GM18907 (cell line): ENCODE data around the gene RGS8.

Source experiments
- ATAC-seq: cut with Tn5 transposase; IDR thresholded peaks from one replicate; pipeline ENCODE4 v1.9.1; 2021; ENCODE audit warnings: mild to moderate bottlenecking, moderate library complexity; ENCODE audit not compliant: unreplicated experiment

The RGS8 gene

DNA sequence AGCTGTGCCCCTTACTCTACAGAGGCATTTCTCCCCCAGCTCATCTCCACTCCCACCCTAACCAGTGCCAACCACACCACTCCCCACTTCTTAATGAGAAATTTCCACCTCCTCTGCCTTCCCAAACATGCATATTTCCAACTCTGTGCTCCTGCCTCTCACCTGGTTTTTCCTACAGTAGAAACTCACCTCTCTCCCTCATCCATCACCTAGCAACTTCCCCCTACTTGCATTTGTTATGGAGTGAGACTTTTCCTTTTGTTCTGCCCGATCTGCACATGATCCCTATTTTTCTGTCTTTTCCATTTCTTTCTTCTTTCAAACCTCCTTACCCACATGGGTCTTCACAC lies 11.9 kb downstream of the RGS8 start:
- ATAC-seq: no peak

DNA sequence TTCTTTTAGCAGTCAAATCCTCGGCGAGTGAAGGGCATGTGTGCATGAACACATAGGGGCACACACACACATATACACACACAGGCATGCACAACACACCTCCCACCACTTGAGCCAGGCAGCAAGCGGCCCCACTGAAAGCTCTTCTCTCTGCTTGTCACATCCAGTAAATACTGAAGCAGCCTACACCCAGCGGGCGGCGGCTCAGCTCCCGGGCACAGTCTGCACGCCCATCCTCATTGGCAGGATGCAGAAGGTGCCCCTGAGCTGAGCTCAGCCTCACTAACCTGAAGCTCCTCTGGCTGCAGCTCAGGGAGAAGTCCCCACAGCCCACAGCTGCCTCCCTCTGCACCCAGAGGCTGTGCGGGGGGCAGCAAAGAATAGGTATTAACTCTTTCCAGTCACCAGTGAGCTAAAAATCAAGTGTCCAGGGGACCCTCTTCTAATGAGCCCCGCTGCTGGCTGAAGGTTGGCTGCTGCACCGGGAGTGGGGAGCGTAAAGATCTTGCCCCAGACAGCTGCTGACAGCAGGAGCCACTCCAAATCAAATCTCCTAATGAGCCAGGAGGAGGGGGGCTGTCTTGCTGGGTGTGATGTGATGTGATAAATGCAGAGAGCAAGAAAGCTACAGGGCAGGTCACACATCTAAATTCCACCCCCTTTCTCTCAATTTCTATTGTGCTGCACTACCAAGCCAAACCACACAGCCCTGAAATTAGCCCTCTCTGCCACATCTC lies 12.5 kb downstream of the RGS8 start:
- ATAC-seq: no peak

DNA sequence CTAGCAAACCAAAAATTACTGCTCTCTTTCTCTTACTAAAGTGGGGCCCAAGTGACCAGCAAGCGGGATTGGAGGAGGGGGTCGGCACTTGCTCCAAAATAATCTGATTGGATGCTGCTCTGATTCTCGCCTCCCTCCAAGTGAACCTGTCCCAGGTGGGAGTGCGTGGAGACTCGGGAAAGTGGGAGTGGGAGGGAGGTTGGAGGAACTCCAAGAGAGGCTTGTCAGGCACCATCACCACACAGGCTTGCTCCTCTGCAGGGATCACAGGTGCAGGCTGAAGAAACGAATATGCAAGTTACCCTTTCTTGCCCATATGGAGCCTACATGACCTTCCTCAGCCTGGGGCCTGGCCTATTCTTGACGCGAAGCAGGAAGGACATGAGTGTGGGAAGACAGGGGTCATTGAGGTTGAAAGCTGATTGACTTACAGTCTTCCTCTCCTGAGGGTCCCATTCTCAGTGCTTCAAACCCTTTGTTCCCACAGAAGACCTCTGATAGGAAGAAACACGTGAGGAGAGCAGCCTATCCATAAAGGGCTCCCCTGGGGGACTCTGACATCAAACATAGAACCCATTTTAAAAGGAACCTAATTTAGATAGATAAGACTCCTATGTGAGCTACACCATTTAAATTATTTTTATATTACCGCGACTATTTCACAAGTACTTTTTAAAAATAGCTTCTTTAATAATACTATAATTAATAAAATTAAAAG lies 14.2 kb downstream of the RGS8 start:
- no peak for ATAC-seq

DNA sequence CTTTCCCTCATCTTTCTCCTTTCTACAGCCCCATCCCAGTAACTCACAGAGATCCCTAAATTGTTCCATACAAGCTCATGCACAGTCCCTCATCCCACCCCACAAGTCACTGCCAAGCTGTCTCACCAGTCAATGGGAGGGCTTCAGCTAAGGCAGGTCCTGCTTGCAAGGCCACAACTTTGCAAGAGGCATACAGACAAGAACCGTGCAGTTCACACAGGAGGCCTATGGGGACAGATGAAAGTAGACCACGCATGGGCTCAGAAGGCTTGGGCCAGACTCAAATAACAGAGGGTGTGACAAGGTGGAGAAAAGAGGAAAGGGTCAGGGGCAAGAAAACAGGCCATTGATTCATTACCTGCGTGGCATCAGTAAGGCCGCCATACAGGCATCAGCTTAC lies 15.1 kb downstream of the RGS8 start:
- ATAC-seq: no peak

DNA sequence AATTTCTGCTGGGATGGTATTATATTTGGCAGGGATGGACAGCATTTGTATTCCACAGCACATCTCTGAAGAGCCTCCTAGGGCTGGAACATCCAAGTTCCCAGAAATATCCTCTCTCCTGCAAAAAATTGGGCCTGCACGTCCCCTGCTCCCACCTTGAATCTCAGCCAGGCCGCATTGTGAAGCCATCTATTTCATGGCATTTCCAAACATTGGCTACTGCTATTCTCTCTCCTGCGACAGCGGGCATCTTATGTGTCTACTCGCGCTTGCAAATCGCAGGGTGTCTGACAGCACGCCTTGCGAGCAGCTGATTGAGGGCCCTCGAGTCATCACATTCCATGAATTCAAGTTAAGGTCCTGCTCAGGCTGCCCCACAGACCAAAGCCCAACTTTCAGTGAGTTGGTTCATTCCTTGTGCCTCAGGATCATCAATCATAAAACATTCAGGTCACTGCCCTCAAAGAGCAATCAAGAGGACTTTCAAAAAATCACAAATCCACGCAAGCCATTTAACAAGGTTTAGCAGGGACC lies 15.8 kb downstream of the RGS8 start:
- no peak for ATAC-seq

DNA sequence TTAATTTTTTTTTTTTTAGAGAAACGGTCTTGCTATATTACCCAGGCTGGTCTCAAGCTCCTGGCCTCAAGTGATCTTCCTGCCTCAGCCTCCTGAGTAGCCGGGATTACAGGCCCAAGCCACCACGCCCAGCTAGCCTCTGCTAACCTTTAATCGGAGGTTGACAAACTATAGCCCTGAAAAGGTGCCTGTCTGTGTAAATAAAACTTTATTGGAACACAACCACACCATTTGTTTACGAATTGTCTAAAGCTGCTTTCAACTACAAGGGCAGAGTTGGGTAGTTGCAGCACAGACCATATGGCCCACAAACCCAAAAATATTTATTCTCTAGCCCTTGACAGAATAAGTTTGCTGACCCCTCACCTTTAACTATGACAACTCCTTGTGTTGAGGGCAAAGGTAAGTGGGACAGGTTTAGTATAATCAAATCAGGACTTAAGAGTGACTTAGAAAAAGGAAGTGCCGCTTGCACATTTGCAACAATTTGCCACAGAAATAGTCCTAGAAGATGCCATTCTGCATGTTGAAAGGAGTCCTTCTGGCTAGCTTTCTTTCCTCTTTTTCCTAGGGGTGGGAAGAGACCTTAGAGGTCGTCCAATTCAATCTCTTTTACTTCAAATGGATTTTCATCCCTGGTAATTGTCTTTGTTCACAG lies 16.4 kb downstream of the RGS8 start:
- no peak for ATAC-seq

DNA sequence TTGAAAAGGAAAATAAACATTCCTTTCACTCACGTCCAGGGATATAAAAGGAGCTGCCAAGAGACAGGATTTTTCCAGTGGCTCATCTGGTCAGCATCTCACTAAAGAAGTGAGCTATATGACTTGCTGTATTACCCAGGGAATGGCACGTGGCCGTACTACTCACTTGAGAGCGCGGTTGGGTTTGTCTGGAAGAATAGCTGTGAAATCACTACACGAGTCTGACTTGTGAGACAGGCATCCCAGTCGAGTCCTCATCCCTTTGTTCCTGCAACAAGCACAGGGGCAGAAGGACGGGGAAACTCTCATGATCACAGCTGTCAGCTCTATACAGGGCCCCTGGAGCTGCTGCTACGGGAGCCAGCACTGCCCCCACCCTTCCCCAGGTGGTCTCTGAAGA lies 17.7 kb downstream of the RGS8 start:
- no peak for ATAC-seq

DNA sequence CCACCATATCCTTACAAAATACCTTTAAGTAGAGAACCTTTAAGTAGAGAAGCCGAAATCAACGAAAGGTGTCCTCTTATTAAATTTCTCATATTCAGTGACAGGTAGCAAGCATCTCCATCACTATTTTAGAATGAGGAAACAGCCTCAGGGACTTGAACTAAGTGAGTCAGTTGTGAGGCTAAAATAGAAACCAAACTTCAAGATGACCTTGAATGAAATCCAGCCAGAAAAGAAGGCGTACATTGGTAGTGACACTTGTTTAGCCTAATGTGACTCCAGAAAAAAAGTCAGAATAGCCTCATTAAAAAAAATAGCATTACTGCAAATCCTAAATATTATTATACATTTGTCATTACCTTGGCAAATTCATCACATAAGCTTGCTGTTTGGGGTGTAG lies 20.1 kb downstream of the RGS8 start:
- ATAC-seq: no peak

DNA sequence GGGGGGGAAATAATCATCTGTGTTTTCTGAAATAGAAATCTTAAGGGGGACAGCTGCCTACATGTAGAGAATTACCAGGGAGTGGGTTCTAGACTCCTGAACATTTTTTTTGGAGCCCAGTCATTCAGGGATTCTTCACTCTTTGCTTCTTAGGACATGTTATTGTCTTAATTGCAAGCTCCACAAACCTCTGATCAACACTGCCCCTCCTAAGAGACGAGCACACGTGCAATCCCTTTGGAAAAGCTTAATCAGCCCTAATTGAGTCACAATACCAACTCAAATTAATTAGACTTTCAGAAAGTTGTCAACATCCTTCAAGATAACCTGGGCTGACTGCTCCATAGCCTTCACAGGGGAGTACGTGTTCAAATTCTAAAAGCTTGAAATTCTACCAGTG lies 21.4 kb downstream of the RGS8 start:
- no peak for ATAC-seq

DNA sequence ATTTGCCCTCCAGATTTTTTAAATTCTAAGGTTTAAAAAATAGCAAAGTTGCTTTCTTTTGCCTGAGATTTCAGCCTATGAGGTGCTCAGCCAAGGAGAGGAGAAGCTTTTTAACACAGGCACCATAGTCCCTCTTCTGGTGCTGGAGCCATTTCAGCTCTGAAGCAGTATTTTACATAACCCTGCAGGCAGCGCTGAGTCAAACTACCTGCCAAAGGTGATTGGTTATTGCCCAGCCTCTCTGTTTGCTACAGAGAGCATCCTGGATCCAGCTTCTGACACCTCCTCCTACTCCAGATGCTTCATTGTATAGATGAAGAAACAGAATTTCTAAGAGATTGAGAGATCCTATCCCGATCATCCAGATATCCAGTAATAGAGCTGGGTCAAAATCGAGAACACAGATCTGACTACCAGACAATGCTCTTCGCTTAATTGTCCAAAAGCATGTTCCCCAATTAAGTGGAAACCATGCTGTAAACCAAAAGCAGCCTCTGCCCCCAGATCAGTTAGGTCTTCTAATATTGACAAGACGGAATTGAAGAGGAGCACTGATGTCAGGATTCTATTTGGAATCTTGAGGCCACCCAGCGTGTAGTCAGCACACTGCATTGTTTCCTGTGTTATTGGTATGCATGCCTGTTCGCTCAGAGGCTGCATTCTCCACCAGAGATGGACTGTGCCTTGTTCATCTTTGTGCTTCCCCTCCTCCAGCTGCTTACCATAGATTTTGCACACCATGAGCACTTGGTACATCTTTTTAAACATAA lies 22.1 kb downstream of the RGS8 start:
- no peak for ATAC-seq

DNA sequence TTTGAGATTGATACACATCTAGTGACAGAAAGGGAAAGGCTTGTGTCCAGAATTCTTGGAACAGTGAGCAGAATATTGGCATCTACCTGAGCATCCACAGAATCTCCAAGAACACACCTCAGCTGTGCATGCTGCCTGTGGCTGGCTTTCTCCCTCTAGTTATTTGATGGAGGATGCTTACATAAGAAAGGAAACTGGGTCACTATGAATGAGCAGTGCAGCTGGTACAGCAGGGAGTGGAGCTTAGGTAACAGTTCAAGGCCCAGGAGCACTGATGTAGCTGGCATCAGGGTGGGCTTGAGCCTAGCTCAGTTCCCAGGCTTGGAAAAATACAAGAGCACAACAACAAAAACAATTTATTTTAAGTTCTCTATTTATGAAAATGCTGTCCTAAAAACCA lies 26.3 kb downstream of the RGS8 start:
- ATAC-seq: no peak

DNA sequence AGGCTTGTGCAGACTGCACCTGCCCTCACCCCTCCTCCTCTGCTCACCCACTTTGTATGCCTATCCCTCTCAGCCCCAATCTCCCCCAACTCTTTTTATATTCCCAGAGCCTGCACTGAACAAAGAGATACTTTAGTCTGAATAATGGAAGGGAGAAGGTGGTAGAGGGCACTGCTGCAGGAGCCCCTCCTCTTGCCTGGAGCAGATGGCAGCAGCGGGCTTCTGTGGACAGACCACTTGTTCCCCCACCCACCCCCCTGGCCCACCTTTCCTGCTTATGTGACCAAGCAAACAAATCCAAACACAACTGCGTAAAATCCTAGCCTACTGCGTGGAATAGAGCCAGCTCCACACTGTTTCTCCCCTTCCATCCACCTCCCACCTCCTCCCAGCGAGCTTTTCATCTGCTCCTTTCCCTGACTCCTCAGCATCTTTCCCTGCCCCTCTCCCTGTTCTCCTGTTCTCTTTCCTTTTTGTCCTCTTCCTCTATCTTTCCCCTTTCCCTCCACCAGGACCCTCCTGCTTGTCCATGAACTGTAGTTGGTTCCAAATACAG lies 27.5 kb downstream of the RGS8 start:
- no peak for ATAC-seq

DNA sequence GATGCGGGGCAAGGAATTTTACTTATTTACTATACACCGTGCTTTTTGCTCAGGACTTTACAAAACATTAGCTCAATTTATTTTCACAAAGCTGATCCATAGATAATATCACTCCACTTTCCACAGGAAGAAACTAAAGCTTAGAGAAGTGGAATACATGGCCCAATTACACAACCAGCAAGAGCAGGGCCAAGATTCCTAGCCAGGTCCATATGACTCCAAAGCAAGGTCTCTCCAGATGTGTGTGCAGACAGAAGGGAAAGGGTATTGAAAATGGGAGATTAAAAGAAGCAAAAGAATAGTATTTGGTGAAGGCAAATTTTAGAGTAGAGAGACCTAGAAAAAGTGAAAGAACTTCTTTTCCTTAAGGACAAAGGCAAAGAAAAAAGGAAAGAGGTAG lies 30.4 kb downstream of the RGS8 start:
- ATAC-seq: no peak

DNA sequence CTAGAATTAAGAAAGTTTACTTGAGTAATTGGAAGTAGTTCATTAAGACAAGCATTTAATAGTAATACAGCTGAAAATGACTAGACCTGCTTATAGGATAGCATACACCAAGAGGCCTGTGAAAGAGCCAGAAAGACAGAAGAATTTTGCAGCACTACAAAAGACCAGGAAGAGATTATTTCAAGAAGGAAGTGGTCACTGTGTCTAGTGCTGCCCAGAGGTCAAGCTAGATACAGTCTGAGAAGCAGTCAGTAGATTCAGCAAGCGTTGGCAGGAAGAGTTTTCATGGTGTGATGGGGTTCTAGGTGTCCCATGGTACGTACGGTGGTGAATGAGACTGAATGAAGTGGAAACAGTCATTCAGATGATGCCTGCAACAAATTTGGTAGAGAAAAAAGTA lies 31.5 kb downstream of the RGS8 start:
- no peak for ATAC-seq

DNA sequence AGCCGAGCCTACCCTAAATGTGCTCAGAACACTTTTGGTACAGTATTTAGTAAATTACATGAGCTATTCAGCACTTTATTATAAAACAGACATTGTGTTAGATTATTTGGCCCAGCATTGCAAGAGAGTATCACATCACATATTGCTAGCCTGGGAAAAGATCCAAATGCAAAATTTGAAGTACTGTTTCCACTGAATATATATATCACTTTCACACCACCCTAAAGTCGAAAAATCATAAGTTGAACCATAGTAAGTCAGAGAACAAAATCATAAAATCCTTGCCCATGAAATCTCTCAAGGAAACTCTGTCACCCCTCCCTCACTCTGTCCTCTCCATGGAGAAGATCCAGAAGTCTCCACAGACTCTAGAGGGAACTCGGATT lies 33.1 kb downstream of the RGS8 start:
- no peak for ATAC-seq

DNA sequence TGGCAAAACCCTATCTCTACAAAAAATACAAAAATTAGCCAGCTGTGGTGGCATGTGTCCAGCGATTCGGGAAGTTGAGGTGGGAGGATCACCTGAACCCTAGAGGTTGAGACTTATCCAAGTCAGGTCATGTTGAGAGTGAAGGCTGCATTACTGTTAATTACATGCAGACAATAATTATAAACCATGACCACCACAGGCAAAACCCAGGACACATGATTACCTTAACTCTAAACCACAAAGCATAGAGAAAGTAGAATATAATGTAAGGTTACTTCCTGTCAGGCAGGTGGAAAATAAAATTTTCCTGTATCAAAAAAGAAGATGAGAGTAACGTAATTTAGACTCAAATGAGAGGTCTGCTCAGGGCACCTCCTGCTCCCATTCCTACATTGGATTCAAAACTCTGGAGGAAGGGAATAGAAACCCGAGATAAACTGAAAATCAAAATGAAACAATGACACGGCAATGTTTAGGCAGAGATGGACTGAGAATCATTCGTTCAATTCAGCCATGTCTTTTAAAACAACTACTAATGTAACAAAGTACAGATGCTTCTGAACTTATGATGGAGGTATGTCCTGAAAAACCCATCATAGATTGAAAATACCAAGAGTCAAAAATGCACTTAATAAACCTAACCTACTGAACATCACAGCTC lies 33.6 kb downstream of the RGS8 start:
- ATAC-seq: no peak

DNA sequence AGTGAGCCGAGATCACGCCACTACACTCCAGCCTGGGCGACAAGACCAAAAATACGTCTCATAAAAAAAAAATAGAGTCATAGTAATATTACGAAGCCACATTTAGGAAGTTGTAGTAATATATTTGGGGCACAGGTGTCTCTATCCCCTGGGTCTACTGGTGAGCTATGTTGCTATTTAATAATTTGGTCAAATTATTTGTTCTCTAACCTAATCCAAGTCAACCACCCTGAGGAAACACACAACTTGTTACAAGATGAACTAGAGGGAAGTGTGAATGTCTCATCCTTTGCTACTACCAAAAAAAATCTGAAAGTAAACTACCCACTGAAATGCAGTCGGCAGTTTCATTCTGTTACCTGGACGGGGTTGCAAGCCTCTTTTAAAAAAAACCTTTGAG lies 35.3 kb downstream of the RGS8 start:
- ATAC-seq: no peak

DNA sequence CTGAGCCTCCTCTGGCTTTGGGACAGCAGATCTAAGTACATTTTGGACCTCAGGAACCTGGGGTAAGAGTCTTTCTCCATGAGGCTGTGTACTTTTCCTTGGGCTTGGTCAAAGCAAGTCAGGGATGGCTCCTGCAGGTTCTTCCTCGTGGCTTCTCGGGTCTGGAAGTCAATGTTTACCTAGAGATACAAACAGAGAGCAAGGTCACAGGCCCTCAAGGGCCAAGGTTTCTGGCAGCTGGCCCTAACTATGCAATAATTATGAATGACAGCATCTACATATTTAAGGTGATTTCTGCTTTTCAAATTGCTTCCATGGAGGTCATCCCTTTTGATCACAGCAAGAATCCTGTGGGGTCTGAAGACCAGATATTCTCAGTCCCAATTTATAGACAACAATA lies 37.6 kb downstream of the RGS8 start:
- no peak for ATAC-seq

DNA sequence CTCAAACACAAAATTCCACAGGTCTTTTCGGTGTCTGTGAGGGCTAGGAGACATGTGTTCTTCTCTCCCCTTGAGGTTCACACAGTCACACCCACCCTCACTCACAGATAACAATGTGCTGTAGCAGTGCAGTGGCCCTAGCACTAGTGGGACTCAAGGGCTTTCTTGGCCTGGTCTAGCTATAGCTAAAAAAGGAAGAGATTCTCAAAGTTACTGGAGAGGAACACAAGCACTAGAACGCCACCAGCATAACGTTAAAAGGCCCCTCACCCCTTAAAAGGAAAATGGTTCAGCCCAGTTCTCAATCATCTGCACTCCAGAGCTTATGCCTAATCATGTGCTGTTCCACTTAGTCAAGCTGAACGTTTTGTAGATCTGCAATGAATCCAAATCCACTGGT lies 39.5 kb downstream of the RGS8 start:
- no peak for ATAC-seq

DNA sequence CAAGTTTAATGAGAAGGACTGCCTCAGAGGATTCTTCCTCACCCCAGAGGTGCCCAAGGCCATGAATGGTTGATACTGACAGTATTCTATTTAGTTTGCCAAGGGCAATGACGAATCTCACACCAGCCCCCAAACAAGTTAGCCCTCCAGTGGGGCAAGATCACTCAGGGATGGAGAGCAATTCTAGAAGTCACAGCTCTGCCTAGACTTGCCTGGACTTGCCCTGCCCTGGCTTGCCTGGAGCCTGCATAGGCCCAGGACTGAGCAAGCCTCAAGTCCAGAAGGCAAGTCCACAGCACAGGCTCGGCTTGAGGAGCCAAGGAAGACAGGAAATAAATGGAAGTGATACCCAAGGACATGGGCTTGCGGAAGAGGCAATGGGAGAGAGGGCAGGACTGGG lies 40.7 kb downstream of the RGS8 start:
- ATAC-seq: no peak

DNA sequence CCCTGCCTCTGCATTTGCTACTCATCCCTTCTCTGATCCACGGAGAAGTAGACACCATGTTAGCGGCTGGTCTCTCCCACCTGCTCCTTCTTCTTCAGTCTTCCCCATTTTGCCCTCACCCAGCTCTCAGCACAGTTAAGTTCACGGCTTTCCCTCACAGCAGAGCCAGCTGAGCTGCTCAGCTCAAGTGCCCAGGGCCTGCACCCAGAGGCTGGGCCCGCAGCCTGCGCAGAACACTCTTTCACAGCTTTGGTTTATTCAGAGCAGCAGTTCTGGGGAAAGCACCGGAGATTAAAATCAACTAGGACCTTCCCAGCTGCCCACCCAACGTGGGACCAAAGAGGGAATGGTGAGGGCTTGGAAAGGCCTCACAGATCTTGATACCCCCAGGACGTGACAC lies 41.9 kb downstream of the RGS8 start:
- no peak for ATAC-seq
